Inferior parietal cortex (tissue), 1 donor: ENCODE measurements around the gene IL31RA.

Source experiments
- DNase-seq: peaks from one replicate; pipeline ENCODE4 v3.0.0-alpha.2; 2016; ENCODE audit errors: extremely low spot score

Gene IL31RA

GRCh38 chr5:55902696-55903095 lies 51.5 kb downstream of the IL31RA start:
- DNase-seq, result no peak

DNA sequence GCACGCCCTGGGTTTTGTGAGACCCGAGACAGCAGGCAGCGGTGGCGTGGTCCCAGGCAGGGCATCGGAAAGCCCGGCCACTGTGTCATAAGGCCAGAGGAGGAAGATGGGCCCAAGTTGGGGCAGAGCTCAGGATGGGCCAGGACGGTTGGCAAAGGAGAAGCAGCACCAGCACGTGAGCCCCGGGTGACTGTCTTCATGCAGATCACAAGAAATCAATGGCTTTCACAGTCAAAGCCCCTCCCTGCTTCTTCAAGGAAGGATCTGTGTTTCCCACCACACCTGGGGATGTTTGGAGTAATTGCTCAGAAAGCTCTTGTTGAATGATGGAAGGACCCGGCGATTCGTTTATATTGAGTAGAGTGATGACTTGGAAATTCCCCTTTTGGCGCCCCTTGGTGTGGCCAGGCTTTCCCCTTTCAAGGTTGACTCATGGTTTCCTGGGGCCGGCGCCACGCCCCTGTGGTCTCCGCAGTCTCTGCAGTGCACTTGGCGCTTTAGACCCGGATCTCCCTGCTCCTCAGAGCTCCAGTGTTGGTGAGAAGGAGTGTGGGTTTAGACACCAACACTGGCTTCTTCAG lies 52.1 kb downstream of the IL31RA start:
- no peak for DNase-seq

DNA sequence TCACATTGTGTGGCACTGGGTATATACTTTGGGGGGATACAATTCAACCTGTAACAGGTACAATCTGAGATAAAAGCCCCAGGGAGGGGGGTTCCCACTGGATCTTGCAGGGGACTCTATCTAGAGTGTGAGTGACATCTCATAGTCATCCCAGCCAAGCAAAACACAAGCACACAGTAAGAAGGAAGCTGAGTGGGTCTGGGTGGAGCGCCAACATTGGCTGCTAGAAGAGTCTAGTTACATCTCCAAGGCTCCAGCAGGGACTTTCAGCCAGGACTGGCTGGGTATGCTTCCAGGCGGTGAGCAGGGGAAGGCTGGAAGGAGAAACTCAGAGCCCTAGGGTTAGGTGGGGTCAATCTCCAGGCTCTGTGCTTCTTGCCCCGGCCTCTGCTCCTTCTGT lies 53.0 kb downstream of the IL31RA start:
- DNase-seq, result no peak

GRCh38 chr5:55905251-55905650 lies 54.1 kb downstream of the IL31RA start:
- no peak for DNase-seq

DNA sequence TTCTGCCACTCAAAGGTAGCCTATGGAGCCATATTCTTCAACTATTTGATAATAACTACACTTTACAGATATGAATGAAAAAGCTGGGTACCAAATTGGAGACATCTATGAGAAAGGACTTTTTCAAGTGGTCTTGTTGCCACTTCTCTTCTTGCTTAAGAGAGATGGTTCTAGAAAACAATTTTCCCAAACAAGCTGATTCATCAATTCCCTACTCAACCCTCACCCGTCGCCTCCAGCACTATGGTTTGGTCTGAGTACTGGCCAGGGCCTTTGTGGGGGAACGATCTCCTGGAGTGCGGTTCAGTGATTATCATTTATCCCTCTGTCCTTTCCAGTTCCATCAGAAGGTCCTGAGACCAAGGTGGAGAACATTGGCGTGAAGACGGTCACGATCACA lies 56.8 kb downstream of the IL31RA start:
- no peak for DNase-seq

DNA sequence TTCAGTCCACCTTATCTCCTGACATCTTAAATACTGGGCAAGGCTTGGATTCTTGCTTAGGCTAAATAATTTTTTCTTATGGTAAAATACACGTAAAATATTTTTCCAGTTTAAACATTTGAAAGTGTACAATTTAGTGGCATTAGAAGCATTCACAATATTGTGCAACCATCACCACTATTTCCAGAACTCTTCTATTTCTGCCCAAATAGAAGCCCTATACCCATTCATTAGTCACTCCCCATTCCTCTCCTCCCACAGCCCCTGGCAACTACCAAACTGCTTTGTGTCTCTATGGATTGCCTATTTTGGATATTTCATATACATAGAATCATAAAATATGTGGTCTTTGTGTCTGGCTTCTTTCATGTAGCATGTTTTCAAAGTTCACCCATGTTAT lies 57.6 kb downstream of the IL31RA start:
- DNase-seq, result no peak

DNA sequence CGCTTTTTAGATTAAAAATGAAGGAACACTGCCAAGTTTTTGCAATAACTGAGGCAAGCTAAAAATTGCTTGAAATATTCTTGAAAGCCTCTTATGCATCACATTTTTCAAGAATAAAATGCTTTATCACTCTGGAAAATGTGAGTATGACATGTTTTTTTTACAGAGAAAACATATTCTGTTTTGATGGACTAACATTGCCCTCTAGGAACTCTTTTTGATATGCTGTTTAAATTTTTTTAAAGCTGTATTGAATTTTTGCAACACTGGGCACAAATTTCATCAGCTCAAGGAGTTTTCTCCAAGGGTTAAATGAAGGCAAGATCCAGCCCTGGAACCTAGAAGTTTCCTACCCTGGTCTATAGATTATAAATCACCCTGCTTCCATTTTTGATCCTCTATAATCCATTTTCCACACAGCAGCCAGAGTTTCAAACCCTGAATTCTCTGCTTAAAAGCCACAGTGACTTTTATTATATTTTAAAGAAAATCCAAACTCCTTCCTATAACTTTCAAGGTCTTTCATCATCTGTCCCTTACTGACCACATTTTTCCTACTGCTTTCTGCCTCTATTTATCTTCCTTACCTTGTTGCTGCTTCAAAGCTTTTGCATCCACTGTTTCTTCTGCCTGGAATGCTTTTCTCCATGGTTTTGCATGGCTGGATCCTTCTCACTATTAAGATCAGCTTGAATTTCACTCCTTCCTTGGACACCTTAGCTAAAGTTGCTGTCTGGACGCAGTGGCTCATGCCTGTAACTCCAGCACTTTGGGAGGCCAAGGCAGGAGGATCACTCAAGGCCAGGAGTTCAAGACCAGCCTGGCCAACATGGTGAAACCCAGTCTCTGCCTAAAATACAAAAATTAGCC lies 60.9 kb downstream of the IL31RA start:
- DNase-seq, result no peak

DNA sequence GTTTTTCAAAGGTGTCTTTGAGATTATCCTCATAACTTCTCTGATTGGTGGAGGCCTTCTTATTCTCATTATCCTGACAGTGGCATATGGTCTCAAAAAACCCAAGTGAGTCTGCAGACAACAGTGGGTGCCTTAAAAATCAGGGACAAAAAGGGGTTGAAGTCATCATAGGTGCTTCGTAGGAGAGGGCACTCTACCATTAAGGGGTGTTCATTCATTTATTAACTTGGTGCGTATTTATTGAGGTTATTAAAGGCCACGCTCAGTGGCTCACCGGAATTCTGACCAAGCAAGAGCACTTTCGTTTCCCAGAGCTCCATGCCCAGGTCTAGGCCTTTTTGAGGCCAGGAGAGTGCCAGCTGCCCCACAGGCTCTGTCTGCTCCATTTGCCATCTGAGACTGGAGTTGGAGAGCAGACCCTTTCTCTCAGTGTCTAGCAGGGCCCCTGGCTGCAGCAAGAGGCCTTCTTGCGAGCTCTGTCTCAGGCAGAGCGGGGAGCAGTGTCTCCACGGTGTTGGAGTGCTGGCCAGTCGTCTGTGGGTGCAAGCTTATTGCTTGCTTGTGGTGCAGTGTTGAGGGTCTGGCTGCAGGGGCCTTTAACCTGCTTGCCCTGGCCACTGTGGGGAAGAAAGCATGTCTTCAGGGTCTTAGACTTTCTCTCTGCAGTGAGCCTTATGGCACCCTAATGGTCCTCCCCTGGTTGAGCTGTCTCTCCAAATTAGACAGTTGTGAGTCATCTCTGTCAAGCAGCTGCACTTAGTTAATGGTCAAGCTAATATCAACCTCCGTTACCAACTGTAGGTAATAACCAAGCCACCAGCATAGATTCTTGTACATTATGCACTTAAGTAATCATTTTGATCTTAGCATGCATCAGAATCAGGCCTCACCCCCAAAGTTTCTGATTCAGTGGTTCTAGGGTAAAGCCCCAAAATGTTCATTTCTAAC lies 62.6 kb downstream of the IL31RA start:
- DNase-seq, result no peak

DNA sequence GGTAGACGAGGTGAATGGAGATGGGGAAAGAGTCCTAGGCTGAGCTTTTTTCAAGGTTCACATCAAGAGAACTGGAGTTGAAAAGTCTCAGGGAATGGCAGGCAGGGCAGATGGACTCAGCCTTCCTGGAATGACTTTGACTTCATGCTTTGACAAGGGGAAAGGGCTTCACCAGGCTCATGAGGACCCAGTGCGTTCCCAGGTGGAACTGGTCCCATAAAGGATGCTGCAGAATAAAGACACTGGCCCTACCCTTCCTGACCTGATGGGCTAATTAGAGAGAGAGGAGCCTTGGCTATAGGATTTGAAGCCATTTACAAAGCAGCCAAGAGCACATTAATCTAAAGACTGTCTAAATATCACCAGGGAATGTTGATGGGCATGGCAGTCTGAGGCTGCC lies 63.8 kb downstream of the IL31RA start:
- DNase-seq, result no peak

DNA sequence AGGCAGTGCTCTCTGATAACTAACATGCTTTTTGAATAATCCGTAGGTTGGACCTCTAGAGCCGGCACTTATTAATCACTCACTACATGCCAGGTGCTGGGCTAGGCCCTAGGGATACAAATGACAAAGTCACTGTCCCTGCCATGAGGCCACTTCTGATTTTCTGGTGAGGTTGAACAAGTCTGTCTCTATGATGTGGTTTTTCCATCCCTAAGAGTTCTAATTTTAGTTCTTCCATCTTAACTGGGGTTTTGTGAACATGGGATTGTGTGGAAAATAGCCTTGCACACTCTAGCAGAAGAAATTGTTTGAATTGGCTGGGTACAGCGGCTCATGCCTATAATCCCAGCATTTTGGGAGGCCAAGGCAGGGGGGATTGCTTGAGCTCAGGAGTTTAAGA lies 64.6 kb downstream of the IL31RA start:
- DNase-seq, result no peak

DNA sequence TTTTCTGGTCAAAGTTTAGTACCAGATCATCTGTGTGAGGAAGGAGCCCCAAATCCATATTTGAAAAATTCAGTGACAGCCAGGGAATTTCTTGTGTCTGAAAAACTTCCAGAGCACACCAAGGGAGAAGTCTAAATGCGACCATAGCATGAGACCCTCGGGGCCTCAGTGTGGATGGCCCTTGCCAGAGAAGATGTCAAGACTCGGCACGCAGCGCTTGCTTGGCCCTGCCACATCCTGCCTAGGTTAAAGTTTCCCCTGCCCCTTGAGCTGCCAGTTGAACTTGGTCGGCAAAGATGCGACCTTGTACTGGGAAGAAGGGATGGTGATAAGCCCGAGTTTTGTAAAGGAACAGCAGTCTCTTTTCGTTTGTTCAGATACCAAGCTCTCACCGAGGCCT lies 65.8 kb downstream of the IL31RA start:
- DNase-seq, result no peak

GRCh38 chr5:55917402-55918086 lies 66.4 kb downstream of the IL31RA start:
- DNase-seq, result no peak

DNA sequence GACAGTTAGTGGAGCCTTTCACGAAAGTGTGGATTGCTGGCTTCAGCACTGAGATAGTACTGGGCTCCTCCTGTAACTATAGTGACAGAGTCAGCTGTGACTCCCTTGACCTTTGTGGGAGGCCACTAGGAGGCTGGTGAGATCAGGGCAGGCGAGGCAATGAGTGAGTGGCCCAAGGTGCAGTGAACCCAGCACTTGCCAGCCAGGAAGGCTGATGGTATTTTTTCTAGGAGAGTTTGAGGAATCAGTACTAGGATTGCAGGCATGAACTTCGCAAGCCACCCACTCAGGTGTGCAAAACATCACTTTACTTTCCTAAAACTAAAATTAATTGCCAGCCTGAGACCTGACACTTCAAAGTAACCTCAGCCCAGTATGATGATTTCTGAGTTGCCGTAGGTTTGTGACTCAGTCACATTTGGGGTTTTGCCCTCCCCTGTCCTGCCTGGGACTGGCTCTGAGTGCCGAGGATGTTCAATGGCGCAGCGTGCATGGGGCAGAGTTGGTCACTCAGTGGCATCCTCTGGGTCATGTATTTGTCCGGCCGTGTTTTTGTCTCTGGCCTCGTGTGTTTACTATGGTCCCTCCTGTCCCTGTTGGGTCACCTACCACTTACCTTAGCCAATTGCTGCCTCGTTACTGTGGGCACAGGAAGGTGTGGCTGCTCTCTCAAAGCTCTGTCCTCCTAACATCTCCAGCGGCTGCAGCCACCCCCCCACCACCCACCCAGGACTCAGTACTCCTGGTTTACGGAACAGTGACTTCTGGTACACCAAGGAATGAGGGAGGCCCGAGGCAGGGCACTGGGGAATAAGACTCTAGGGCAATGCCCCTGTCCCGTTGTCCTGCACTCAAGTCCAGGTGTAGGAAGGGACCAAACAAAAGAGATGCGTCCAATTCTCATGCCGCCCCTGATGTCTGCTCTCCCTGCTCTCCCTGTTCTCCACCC lies 67.2 kb downstream of the IL31RA start:
- no peak for DNase-seq

DNA sequence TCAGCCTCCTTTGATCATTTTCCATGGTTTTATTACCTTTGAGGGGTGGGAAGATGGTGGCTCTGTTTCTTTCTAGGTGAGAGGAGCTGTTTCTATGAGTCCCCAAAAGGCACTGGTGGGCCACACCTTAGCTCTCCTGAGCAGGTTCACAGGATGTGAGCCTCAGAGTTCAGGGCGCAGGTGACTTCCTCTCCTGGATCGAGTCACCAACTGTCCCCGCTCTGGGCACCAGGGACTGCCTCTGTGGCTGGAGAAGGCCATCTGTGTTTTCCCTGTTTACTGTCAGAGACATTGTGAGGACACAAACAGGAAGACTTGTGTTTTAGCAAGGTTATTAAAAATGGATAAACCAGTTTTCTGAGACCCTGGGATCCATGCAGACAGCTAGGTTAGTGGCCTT lies 68.5 kb downstream of the IL31RA start:
- DNase-seq, result no peak

GRCh38 chr5:55920784-55921183 lies 69.6 kb downstream of the IL31RA start:
- DNase-seq, result peak; percentile 14

DNA sequence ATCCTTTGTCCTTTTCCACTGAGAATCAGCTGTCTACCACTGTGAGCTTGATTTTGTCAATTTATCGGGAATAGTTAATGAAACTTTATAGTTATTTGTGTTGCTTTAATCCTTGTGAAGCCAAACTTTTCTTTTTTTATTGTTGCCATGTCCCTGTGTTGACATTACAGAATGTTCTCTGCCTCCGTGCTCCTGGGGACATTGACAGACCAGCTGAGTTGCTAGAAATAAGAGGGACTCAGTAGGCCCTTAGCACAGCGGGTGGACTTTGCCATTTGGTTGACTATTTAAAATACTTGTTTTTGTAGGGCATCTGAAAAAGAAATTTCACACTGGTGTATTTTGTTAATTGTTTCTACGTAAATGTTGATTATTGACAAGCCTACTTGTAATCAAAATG lies 70.5 kb downstream of the IL31RA start:
- DNase-seq, result no peak

GRCh38 chr5:55923177-55923771 lies 72.1 kb downstream of the IL31RA start:
- no peak for DNase-seq

GRCh38 chr5:55923865-55924500 lies 72.8 kb downstream of the IL31RA start:
- no peak for DNase-seq

DNA sequence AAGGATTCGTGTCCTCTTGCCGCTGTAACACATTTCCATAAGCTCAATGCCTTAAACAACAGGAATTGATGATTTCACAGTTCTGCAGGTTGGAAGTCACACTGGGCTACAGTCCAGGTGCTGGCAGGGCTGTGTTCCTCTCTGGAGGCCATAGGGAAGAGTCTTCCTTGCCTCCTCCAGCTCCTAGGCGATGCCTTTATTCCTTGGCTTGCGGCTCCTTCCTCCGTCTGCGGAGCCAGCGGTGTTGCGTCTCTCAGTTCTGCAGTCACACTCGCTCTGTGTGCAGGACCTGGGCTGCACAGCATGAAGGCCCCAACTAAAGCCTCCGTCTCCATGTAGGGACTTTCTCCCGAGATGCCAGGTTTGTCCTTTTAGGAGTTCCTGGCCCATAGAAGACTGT lies 73.6 kb downstream of the IL31RA start:
- no peak for DNase-seq

GRCh38 chr5:55925181-55925580 lies 74.0 kb downstream of the IL31RA start:
- DNase-seq, result no peak
